ENCODE data around the gene LPP. TPM values are rescaled to one million over a fixed set of nuclear protein-coding genes. Genes with fewer than 3 reads are reported as not detected.
A peak's percentile ranks its signal among the peaks of the same experiment; 100 is the strongest.

LPP gene
- total and polyA plus RNA-seq, 2 donors (not counting 1 experiment from before 2014, with no cell fraction given) = 7.6 to 81.7 TPM

- ChIA-PET CTCF (interaction anchor here (0.5 to 1.6 kb wide), 8 partner anchors 10 to 924 kb away, joined by 3 to 14 read pairs (median 3); partner anchors contain the start of gene BCL6), POLR2A (no interaction called here)
- Histone ChIP-seq H3K27me3 (replicated peaks in 1 of 4; ENCODE audit: control extremely low read depth in 1 of 4, control insufficient read depth in 3 of 4, insufficient read depth in 4 of 4, low read length in 3 of 4) (no peaks in the 10 kb centered on the region), H3K4me1 (ENCODE audit: control insufficient read depth in 2 of 2, insufficient read depth in 2 of 2, low read length in 2 of 2) (no peaks in the 10 kb centered on the region), H3K4me2 (replicated peaks; ENCODE audit: low read depth, low read length, poor library complexity, severe bottlenecking) (no peak overlapping the region), H3K9me3 (ENCODE audit: control extremely low read depth in 1 of 3, control insufficient read depth in 2 of 3, insufficient read depth in 1 of 3, low read length in 2 of 3) (no peaks in the 10 kb centered on the region), H3K36me3 (replicated peaks in 1 of 2; ENCODE audit: control extremely low read depth in 1 of 2, control insufficient read depth in 1 of 2, extremely low read depth in 1 of 2, insufficient read depth in 2 of 2, low read length in 1 of 2) (no peaks in the 10 kb centered on the region), H3K79me2 (ENCODE audit: control insufficient read depth, insufficient read depth, low read length) (no peaks in the 10 kb centered on the region), H3K9ac (ENCODE audit: low read length) (no peak overlapping the region), H3K4me3 (ENCODE audit: control extremely low read depth in 1 of 5, extremely low read depth in 1 of 5, insufficient read depth in 1 of 5, low read depth in 2 of 5, low read length in 4 of 5) (no peak overlapping the region), H4K20me1 (ENCODE audit: control insufficient read depth, insufficient read depth, low read length, poor library complexity, severe bottlenecking) (no peaks in the 10 kb centered on the region), H2AFZ (ENCODE audit: insufficient read depth, low read depth, low read length, poor library complexity, severe bottlenecking) (no peak overlapping the region), H3K27ac (ENCODE audit: low read length in 2 of 2) (no peak overlapping the region)
- TF ChIP-seq EZH2 (IDR thresholded peaks at IDR 0.05; ENCODE audit: borderline replicate concordance, insufficient read depth, low read depth, low read length, poor library complexity, severe bottlenecking) (no peak), CTCF (IDR thresholded peaks at IDR 0.05) (no peak)
- DNase-seq (no peak), ATAC-seq (ENCODE audit: low read depth) (no peak)
- Mint-ChIP-seq H3K27ac (no peak overlapping the region), H3K4me1 (no peaks in the 10 kb centered on the region), H3K4me3 (no peak overlapping the region), H3K9me3 (ENCODE audit: insufficient read depth) (no peaks in the 10 kb centered on the region), H3K27me3 (no peaks in the 10 kb centered on the region)
- 100% methylated on average over 5 of the region's 5 CpGs for WGBS (ENCODE audit: insufficient coverage)
- intact Hi-C loops (cut with micrococcal nuclease) = loop anchor here (2.0 kb wide), 1 partner anchor 925 kb away; no protein-coding TSS in a partner anchor
These were observed 509.9 kb downstream of the LPP start for GRCh38 chr3:188663839-188664238.

DNA sequence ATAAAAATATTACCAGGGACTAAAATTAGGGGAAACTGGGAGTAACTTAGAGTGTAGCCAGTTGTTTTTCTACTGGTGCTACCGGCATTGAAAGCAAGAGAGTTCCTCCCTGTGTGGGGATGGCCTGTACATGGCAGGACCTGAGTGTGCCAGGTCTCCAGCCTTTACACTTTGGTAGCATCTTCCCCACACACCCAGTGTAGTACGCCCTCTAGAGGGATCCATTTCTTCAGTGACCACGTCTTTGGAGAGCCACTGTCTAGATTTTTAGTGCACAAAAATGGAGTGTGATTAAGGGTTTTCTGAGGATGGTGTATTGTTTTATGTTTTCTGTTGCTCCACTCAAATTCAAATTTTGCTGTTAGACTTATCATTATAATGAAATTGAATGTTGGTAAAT lies 510.8 kb downstream of the LPP start:
- TF ChIP-seq EZH2 (IDR thresholded peaks at IDR 0.05; ENCODE audit: borderline replicate concordance, insufficient read depth, low read depth, low read length, poor library complexity, severe bottlenecking) = no peak
- TF ChIP-seq CTCF (IDR thresholded peaks at IDR 0.05) = no peak
- Histone ChIP-seq H3K9me3 (ENCODE audit: control extremely low read depth in 1 of 3, control insufficient read depth in 2 of 3, insufficient read depth in 1 of 3, low read length in 2 of 3) (no peaks in the 10 kb centered on the region), H3K4me2 (replicated peaks; ENCODE audit: low read depth, low read length, poor library complexity, severe bottlenecking) (no peak overlapping the region), H4K20me1 (ENCODE audit: control insufficient read depth, insufficient read depth, low read length, poor library complexity, severe bottlenecking) (no peaks in the 10 kb centered on the region), H3K79me2 (ENCODE audit: control insufficient read depth, insufficient read depth, low read length) (no peaks in the 10 kb centered on the region), H2AFZ (ENCODE audit: insufficient read depth, low read depth, low read length, poor library complexity, severe bottlenecking) (no peak overlapping the region), H3K9ac (ENCODE audit: low read length) (no peak overlapping the region), H3K27me3 (replicated peaks in 1 of 4; ENCODE audit: control extremely low read depth in 1 of 4, control insufficient read depth in 3 of 4, insufficient read depth in 4 of 4, low read length in 3 of 4) (no peaks in the 10 kb centered on the region), H3K4me1 (ENCODE audit: control insufficient read depth in 2 of 2, insufficient read depth in 2 of 2, low read length in 2 of 2) (no peaks in the 10 kb centered on the region), H3K27ac (ENCODE audit: low read length in 2 of 2) (no peak overlapping the region), H3K36me3 (replicated peaks in 1 of 2; ENCODE audit: control extremely low read depth in 1 of 2, control insufficient read depth in 1 of 2, extremely low read depth in 1 of 2, insufficient read depth in 2 of 2, low read length in 1 of 2) (no peaks in the 10 kb centered on the region), H3K4me3 (ENCODE audit: control extremely low read depth in 1 of 5, extremely low read depth in 1 of 5, insufficient read depth in 1 of 5, low read depth in 2 of 5, low read length in 4 of 5) (no peak overlapping the region)
- H3K4me1 Mint-ChIP-seq = no peaks in the 10 kb centered on the region
- no CpG with 5 or more reads among the region's 3 CpGs for WGBS (ENCODE audit: insufficient coverage)
- intact Hi-C loops (cut with micrococcal nuclease) = loop anchor here (2.0 kb wide), 1 partner anchor 926 kb away; no protein-coding TSS in a partner anchor
- H3K27ac Mint-ChIP-seq = no peak overlapping the region
- H3K9me3 Mint-ChIP-seq (ENCODE audit: insufficient read depth) = no peaks in the 10 kb centered on the region
- peak; percentile 38 for DNase-seq
- POLR2A ChIA-PET = no interaction called here
- ATAC-seq (ENCODE audit: low read depth) = peak; percentile 41
- no peaks in the 10 kb centered on the region for H3K27me3 Mint-ChIP-seq
- CTCF ChIA-PET = interaction anchor here (0.8 to 1.6 kb wide), 7 partner anchors 9 to 925 kb away, joined by 3 to 14 read pairs (median 3); partner anchors contain the start of gene BCL6
- H3K4me3 Mint-ChIP-seq = no peak overlapping the region
